Activated T-cell treated with anti-CD3 and anti-CD28 coated beads for 48 hours (primary cell): ENCODE measurements around the gene BMP8A.
"Not testable (repeated sequence)": the region's sequence is repeated elsewhere in the genome, so short reads cannot be mapped to it uniquely, and the experiment has no call there.

Source experiments
- DNase-seq: peaks from one replicate; pipeline ENCODE4 v3.0.0-alpha.2; 2020; ENCODE audit warnings: low read depth

BMP8A gene, protein sequence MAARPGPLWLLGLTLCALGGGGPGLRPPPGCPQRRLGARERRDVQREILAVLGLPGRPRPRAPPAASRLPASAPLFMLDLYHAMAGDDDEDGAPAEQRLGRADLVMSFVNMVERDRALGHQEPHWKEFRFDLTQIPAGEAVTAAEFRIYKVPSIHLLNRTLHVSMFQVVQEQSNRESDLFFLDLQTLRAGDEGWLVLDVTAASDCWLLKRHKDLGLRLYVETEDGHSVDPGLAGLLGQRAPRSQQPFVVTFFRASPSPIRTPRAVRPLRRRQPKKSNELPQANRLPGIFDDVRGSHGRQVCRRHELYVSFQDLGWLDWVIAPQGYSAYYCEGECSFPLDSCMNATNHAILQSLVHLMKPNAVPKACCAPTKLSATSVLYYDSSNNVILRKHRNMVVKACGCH

GRCh38 chr1:39491146-39491921, at the start of gene BMP8A:
BMP8A (plus strand) TSS chr1:39491636; CDS start chr1:39491992, 356 bp downstream.
- DNase-seq, result peak; percentile 70

DNA sequence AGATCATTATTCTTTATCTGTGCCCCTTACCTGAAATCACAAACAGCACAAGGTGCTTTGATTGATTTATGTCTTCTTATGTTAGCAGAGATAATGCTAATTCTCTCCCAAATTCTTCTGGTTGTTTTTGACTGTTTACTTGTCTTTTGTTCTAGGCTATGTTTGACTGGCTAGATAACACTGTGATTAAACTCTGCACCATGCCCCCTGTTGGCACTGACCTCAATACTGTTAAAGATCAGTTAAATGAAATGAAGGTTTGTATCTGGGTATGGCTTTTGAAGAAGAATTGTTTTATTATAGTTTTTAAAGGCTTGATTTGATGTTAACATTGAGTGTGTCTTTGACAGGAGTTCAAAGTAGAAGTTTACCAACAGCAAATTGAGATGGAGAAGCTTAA, 49.6 kb upstream of the BMP8A start:
- DNase-seq, result no peak

DNA sequence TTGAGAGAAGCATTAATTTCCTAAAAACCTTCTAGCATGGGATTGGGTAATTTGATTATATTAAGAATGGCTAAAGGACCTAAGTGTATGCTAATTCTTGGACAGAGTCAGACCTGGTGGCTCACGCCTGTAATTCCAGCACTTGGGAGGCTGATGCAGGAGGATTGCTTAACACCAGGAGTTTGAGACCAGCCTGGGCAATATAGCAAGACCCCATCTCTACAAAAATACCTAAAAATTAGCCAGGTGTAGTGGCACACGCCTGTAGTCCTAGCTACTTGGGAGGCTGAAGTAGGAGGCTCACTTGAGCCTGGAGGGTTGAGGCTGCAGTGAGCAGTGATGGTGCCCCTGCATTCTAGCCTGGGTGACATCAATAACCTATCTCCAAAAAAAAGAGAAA, 45.9 kb upstream of the BMP8A start:
- no peak for DNase-seq

GRCh38 chr1:39446986-39447567, 44.4 kb upstream of the BMP8A start:
- DNase-seq, result no peak

DNA sequence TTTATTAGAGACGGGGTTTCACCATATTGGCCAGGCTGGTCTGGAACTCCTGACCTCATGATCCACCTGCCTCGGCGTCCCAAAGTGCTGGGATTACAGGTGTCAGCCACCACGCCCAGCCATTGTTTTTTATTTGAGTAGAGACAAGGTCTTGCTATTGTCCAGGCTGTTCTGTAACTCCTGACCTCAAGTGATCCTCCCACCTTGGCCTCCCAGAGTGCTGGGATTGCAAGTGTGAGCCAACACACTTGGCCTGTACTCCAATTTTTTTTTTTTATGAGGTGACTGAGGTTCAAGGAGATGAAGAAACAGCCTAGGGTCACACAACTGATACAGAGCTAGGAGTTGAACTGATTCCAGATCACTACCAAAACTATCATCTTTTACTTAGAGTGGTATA, 41.4 kb upstream of the BMP8A start:
- not testable (repeated sequence) for DNase-seq

DNA sequence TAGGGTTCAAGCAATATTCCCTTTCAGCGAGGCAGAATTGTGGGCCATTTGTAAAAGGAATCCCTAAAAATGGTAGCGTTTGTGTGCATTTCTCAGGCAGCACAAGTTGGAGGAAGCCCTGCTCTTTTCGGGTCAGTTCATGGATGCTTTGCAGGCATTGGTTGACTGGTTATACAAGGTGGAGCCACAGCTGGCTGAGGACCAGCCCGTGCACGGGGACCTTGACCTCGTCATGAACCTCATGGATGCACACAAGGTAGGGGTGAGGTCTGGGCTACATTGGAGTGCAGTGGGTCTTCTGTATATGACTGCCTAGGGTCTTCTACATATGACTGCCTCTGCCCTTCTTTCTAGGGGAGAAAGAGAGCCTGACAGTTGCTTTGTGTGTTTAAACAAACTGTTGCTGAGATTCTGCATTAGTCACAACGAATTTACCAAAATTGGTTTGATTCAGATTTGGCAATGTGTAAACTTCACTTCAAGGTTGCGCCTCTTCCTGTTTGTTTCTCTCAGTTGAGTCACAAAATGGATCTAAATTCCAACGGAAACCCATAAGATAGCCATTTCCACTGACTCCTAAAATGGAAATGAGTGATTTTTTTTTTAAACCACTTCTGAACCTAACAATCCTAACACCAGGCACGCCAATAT, 40.4 kb upstream of the BMP8A start:
- no peak for DNase-seq

- no peak for DNase-seq
These were observed 39.4 kb upstream of the BMP8A start for GRCh38 chr1:39452081-39452480.

DNA sequence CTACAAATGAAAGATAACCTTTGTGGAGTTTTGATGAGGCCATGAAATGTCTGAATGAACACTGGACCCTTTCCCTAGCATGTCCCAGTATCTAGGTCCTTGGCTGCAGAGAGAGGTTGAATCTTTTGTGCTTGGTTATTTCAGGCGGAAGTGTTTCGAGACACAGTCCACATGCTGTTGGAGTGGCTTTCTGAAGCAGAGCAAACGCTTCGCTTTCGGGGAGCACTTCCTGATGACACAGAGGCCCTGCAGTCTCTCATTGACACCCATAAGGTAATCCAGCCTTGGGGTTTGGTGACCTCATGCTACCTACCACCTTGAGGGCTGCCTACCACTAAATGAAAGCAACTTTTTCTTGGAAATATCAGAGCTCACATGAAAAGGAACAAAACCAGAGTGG, 38.9 kb upstream of the BMP8A start:
- no peak for DNase-seq

DNA sequence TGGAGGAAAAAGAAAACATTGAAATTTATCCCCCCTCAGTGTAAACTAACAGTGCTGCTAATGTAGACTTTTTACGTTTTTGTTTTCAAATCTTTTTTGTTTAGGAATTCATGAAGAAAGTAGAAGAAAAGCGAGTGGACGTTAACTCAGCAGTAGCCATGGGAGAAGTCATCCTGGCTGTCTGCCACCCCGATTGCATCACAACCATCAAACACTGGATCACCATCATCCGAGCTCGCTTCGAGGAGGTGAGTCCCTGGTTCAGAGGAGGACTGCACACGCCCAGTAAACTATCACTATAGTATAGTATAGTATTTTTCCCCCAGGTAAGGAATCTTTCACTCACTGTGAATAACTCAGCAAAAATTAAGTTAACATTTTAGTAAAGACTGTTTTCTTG, 37.8 kb upstream of the BMP8A start:
- no peak for DNase-seq

DNA sequence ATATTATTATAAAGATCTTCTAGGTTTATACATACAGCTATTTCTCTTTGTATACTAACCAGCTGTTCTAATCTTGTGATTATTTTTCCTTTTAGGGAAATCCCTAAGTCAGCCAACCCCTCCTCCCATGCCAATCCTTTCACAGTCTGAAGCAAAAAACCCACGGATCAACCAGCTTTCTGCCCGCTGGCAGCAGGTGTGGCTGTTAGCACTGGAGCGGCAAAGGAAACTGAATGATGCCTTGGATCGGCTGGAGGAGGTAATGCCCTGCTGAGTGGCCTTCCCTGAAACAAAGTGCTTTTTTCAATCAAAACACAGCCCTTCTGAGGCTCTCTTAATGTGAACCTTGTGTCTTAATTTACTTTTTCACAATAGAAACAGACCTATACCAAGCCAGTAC, 32.4 kb upstream of the BMP8A start:
- no peak for DNase-seq

DNA sequence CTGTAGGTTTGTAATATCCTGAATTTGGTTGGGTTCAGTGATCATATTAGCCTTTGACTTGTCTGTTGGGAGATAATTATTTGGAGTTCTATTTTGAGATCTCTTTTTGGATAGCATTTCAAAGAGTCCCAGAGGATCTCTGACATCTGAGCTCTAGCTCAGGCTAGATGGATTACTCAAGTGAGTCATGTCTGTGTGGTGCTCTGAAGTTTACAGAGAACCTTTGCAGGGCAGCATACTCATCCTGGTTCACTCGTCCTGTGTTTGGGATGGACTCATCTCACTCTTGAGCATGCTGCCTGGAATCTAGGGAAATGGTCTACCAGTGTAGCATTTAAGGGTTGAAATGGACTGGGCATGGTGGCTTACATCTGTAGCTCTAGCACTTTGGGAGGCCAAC, 29.4 kb upstream of the BMP8A start:
- no peak for DNase-seq

GRCh38 chr1:39466413-39467107, 24.9 kb upstream of the BMP8A start:
- DNase-seq, result no peak

- not testable (repeated sequence) for DNase-seq
These were observed 24.2 kb upstream of the BMP8A start for GRCh38 chr1:39467108-39467720.

DNA sequence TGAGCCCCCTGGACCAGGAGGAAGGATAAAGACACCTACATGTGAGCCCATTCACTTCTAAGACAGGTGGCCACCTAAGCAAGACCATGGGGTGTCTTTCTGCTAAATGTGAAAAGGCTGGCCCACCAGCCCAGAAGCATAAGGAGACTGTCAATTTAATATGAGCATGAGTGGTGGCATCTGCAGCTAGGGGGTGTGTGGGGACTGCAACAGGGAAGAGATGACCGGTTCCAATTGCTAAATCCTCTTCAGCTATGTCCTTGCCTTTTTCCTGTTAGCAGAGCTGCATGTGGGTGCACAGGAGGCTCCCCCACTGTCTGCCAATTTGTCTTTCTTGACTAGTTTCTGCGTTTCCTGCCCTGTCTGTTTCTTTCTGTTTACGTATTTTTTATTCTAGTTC, 22.3 kb upstream of the BMP8A start:
- no peak for DNase-seq

- no peak for DNase-seq
These were observed 21.4 kb upstream of the BMP8A start for GRCh38 chr1:39470040-39470439.

GRCh38 chr1:39472826-39473225, 18.6 kb upstream of the BMP8A start:
- DNase-seq, result no peak

- no peak for DNase-seq
These were observed 18.1 kb upstream of the BMP8A start for GRCh38 chr1:39473324-39473723.

DNA sequence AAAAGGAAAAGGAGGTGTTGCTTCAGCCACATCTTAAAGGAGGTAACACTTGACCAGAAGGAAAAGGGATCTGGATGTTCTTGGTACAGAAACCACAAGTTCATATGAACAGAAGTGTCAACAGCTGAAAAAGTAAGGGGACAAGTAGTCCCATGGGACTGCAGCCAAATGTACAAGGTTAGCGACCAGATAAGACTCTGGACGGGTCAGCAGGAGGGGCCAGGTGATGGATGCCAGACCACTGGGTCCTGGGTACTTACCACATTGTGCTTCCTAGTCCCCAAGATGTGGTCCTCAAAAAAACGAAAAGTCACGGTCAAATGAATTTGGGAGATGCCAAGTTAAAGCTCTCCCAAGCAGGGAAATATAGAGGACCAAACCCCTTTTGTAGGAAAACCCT, 16.6 kb upstream of the BMP8A start:
- DNase-seq, result no peak

DNA sequence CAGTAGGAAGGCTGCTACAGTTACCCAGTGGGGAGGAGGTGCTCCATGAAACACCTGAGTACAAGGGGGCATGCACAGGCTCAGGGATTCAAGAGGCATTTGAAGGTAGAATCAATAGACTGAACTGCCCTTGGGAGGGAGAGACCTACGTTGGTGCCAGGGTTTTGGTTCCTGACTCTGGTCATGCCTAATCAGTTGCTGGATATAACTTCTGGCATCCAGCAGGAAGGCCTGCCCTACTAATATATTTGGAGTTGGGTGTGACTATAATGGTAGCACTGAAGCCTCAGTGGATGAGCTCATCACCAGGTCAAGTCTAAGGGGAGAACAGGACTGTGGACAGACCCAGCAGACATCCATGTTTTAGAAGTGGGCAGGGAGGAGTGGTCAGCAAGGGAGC, 15.9 kb upstream of the BMP8A start:
- not testable (repeated sequence) for DNase-seq

DNA sequence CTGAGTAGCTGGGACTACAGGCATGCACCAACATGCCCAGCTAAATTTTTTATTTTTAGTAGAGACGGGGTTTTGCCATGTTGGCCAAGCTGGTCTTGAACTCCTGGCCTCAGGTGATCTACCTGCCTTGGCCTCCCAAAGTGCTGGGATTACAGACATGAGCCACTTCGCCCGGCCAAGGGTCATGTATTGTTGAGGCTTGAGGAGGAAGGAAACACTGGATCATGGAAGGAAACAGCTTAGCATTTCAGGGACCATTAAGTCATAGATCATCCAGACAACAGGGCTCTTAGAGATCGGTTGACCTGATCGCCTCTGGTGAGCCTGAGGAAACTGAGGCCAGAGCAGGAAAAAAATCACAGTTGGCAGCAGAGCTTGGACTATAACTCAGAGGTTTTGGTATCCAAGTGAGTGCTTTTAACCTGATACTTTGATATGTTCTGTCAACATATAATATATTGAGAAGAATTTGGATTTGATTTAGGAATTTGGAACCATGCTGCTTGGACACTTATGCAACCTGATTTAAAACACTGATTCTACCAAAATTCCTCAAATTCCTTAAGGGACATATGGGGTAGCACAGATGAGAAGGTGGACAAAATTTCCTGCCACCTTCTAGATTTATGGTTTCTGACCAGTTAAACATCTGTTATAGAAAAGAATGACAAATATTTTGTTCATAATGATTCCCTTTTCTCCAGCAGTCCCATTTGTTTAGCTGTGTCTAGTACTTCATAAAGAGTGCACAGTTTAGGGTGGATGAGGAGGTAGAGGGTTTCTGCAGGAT, 13.1 kb upstream of the BMP8A start:
- DNase-seq, result no peak

DNA sequence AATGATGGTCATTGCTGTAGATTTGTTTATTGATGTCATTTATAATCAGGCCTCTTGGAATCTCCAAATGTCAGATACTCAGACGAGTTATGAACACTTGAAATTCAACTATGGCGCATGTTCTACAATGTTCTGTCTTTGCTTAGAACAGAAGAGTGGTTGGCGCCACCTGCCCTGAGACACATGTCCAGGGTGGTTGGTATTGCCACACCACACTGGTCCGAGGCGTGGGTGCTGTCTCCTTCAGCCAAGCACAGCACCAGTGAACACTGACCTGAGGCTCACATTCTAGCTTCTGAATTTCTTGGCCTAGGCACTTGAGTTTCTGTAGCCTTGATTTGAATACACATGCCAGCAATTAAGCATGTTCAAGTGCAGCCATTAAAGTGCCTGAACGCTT, 10.1 kb upstream of the BMP8A start:
- DNase-seq, result no peak
